NB4 (cell line): ENCODE measurements around the gene MYOCD.

Experiments used
- DNase-seq: peaks from one replicate; pipeline ENCODE4 v3.0.0; 2010; ENCODE audit warnings: low read depth
- H3K4me3 ChIP-seq: one replicate; pipeline ENCODE4 v1.5.1; 2011; ENCODE audit warnings: mild to moderate bottlenecking, low read depth, low read length, moderate library complexity
- MYC ChIP-seq: IDR thresholded peaks from 2 replicates; pipeline ENCODE4 v1.6.1; 2011; ENCODE audit warnings: low read depth, low read length
- POLR2A ChIP-seq: IDR thresholded peaks from 2 replicates; pipeline ENCODE4 v1.6.1; 2011; ENCODE audit warnings: mild to moderate bottlenecking; ENCODE audit not compliant: insufficient read length; ENCODE audit errors: extremely low read depth
- TF ChIP-seq, protein P1 (sequence below): IDR thresholded peaks from one replicate; pipeline ENCODE4 v1.5.1; 2012; ENCODE audit warnings: low read depth, low read length
- TF ChIP-seq, protein P2 (sequence below): IDR thresholded peaks from 2 replicates; pipeline ENCODE4 v1.6.1; 2011; ENCODE audit warnings: low read depth, low read length

MYOCD gene

DNA sequence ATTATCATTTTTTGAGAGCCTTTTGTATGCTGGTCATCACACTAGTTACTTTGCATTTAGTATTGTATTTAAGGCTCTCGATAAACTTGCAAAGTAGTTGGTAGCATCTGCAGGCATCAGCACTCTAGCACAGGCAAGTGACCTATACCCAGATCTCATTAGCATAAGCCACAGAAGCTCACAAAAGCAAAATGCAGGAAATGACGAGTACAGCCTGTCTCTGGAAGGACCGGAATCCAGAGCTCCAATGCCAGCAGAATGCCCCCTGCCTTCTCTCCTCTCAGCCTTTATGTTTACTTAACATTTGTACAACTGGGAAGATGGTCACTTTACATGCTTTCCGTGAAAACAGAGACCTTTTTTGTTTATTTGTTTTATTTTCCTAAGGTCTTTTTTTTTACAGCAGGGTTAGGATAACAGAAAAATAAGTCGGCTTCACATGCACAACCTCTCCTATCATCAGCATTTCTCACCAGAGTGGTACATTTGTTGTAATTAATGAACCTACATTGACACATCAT is 45.4 kb upstream of the MYOCD start:
- no peak for DNase-seq
- TF ChIP-seq MYC, result no peak
- TF ChIP-seq, protein P1, sequence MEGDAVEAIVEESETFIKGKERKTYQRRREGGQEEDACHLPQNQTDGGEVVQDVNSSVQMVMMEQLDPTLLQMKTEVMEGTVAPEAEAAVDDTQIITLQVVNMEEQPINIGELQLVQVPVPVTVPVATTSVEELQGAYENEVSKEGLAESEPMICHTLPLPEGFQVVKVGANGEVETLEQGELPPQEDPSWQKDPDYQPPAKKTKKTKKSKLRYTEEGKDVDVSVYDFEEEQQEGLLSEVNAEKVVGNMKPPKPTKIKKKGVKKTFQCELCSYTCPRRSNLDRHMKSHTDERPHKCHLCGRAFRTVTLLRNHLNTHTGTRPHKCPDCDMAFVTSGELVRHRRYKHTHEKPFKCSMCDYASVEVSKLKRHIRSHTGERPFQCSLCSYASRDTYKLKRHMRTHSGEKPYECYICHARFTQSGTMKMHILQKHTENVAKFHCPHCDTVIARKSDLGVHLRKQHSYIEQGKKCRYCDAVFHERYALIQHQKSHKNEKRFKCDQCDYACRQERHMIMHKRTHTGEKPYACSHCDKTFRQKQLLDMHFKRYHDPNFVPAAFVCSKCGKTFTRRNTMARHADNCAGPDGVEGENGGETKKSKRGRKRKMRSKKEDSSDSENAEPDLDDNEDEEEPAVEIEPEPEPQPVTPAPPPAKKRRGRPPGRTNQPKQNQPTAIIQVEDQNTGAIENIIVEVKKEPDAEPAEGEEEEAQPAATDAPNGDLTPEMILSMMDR, result no peak
- TF ChIP-seq, protein P2, sequence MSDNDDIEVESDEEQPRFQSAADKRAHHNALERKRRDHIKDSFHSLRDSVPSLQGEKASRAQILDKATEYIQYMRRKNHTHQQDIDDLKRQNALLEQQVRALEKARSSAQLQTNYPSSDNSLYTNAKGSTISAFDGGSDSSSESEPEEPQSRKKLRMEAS, result no peak
- no peak for TF ChIP-seq POLR2A
- H3K4me3 ChIP-seq, result no peak overlapping the region

DNA sequence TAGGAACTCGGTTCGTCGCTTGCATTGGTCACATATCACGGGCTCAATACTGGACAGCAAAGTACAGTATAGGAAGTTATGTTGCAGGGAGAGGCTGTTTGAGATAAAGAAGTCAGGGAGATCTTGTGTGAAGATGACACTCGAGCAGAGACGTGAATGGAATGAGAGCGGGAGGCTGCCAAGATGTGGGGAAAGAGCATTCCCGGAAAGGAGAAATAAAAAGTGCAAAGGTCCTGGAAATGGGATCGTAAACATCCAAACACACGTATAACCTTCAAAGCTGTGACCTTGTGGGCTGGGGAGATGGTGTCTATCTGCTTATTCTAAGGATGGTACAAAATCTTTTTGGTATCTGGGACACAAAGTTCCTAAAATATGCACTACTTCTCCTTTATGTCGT is 43.0 kb upstream of the MYOCD start:
- no peak overlapping the region for H3K4me3 ChIP-seq
- no peak for DNase-seq
- TF ChIP-seq, protein P1, result no peak
- no peak for TF ChIP-seq POLR2A
- TF ChIP-seq, protein P2, result no peak
- no peak for TF ChIP-seq MYC

DNA sequence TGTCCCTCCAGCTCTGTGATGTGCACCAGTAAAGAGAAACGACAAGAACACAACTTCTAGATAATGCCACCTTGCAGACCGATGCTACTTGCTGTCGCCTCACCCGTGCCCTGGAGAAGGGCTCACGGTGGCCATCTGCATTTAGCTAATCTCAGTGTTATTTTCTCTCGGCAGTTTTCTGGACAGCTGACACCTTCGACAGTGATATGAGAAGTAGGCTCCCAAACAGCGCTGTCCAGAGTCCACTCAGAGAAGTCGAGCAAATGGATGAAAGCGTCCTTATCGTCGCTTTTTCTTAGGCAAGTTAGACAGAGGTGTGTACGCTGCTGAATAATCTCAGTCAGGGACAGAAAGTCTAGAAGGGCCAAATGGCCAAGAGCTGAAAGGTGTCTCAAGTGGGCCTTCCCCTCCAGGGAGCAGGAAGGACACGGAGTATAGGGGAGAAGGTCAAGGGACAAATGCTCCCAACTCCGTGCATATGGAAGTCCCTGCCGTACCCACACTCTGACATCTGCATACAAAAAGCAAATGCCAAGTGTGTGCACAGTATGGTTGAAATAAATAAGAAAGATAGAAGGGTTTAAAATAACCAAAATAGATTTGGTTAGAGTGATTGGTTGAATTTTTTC is 42.4 kb upstream of the MYOCD start:
- DNase-seq, result no peak
- H3K4me3 ChIP-seq, result no peak overlapping the region
- TF ChIP-seq, protein P1, result no peak
- TF ChIP-seq MYC, result no peak
- no peak for TF ChIP-seq POLR2A

DNA sequence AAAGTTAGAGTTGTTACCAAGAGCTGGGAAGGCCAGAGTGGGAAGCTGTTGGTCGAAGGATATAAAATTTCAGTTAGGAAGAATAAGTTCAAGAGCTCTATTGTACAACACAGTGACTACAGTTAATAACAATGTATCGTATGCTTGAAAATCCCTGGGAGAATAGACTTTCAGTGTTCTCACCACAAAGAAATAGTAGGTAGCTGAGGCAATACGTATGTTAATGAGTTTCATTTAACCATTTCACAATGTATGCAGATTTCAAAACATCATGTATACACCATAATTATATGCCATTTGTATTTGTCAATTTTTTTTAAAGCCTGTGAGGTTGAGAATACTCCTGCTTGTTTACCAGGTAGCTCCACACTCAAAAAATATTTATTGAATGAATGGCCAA is 41.5 kb upstream of the MYOCD start:
- no peak for DNase-seq
- H3K4me3 ChIP-seq, result no peak overlapping the region
- TF ChIP-seq, protein P2, result no peak
- TF ChIP-seq, protein P1, result no peak
- TF ChIP-seq POLR2A, result no peak

DNA sequence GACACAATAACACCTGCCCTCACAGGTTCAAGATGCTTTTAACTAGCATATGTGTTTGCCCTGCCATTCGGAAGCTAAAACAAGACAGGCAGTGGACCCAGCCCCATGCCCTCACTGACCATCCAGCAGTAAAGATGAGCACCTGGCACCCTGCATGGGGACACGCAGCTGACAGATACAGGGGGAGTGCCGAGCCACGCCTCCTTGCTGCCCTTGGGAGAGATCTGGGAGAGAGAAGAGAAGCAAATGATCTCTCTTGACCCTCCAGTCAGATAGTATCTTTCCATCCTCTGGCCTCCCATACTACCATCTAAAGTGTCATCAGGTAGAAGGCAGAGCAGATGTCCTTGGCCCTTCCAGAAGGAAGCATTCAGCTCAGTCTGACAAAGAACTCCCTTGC is 40.6 kb upstream of the MYOCD start:
- H3K4me3 ChIP-seq, result no peak overlapping the region
- TF ChIP-seq, protein P1, result no peak
- no peak for TF ChIP-seq POLR2A
- TF ChIP-seq MYC, result no peak
- DNase-seq, result no peak

DNA sequence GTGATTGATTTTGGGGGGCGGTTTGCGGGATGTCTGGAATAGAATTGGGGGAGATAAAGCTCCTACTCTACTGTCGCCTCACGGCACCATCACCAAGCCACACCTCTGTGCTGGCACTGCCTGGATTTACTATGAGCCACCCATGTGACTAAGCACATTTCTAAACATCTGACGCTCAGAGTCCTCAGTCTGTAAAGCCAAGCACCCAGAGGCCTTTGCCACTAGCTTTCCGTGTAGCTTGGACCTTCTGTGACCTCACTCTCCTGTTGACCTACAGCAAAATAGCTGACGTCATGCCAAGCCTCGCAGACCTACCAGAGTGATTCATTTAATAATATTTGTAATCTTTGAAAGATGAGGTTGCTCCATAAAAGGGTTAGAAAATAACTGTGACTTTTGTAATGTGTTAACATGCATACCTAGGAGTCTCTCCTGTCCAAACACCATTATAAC is 38.5 kb upstream of the MYOCD start:
- H3K4me3 ChIP-seq, result no peak overlapping the region
- TF ChIP-seq MYC, result no peak
- DNase-seq, result no peak
